Endothelial cell of umbilical vein (primary cell): Measurements from ENCODE around the gene PRKAR1A.

ENCODE experiments used
- POLR2A ChIP-seq: IDR thresholded peaks from 2 replicates; pipeline ENCODE4 v1.6.1; 2012; ENCODE audit warnings: low read depth, mild to moderate bottlenecking, control low read depth, low read length
- POLR2AphosphoS5 ChIP-seq: IDR thresholded peaks from 2 replicates; pipeline ENCODE4 v1.6.1; 2012; ENCODE audit warnings: low read depth, mild to moderate bottlenecking, control low read depth, low read length, moderate library complexity; ENCODE audit not compliant: insufficient read depth
- TF ChIP-seq, protein P1 (sequence below), 2 donors: IDR thresholded peaks; 1 replicate in 1 of 2; 2 replicates in 1 of 2; pipeline ENCODE4 v1.5.1; 2011; ENCODE audit warnings: low read length in 2 of 2, mild to moderate bottlenecking in 2 of 2, moderate library complexity in 2 of 2, control low read depth in 1 of 2, inconsistent platforms in 1 of 2, low read depth in 1 of 2; ENCODE audit not compliant: insufficient read depth in 1 of 2; ENCODE audit errors: extremely low read depth in 1 of 2

DNA sequence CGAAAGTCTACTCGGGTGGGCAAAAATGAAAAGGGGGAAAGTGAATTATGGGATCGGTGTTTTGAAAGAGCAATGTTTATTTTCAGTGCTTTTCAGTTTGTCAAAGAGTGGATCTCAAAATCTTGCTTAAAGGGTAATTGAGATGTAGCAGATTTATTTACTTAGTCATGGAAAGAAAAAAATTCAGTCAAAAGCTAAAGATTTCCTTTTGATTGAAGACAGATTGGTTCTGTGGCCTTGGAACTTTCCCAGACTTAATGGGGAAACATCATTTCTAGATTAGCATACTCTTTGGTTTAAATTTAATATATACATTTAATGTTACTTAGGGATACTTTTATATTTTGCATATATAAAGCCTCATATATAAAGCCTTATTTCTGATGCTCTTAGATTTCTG lies 20.6 kb downstream of the PRKAR1A start:
- TF ChIP-seq, protein P1, sequence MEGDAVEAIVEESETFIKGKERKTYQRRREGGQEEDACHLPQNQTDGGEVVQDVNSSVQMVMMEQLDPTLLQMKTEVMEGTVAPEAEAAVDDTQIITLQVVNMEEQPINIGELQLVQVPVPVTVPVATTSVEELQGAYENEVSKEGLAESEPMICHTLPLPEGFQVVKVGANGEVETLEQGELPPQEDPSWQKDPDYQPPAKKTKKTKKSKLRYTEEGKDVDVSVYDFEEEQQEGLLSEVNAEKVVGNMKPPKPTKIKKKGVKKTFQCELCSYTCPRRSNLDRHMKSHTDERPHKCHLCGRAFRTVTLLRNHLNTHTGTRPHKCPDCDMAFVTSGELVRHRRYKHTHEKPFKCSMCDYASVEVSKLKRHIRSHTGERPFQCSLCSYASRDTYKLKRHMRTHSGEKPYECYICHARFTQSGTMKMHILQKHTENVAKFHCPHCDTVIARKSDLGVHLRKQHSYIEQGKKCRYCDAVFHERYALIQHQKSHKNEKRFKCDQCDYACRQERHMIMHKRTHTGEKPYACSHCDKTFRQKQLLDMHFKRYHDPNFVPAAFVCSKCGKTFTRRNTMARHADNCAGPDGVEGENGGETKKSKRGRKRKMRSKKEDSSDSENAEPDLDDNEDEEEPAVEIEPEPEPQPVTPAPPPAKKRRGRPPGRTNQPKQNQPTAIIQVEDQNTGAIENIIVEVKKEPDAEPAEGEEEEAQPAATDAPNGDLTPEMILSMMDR (IDR thresholded peaks at IDR 0.05; ENCODE audit: extremely low read depth in 1 of 2, insufficient read depth in 1 of 2, low read depth in 1 of 2, low read length in 2 of 2), result no peak
- TF ChIP-seq POLR2AphosphoS5 (no peak), POLR2A (no peak)
